ENCODE data around the gene SHISA2. TPM values are rescaled to one million over a fixed set of nuclear protein-coding genes. Genes with fewer than 3 reads are reported as not detected.

Gene SHISA2
- total and polyA plus RNA-seq, 2 of the 8 experiments (the other 6 are each of a cell fraction or from before 2014, with no cell fraction given), result 10.2 to 23.8 TPM

DNA sequence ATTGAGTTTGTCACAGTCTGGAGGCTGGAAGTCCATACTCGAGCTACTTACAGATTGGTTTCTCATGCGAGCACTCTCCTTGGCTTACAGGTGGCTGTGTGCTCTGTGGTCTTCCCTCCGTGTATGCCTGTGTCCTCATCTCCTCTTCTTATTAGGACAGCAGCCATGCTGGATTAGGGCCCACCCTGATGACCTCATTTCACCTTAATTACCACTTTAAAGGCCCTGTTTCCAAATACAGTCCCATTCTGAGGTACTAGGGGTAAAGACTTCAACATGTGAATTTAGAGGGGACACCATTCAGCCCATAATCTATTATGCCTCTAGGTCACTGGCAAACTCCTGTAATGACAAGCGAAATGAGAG is 40.6 kb downstream of the SHISA2 start:
- H3K4me3 ChIP-seq (ENCODE audit: extremely low read depth in 1 of 4, insufficient read depth in 2 of 4, low read depth in 3 of 4, low read length in 4 of 4), result peak overlapping the region in 1 of 4 experiments; percentile 10; a peak in 1 of 8 replicates
- no peak overlapping the region for H2BK12ac ChIP-seq (ENCODE audit: low read depth, low read length)
- no peak overlapping the region for H3K14ac ChIP-seq (ENCODE audit: insufficient read length)
- WGBS, 2 experiments (ENCODE audit: extremely low coverage in 1 of 2, insufficient coverage in 1 of 2, insufficient read length in 1 of 2, insufficient replicate concordance in 2 of 2, low coverage in 1 of 2, low lambda C conversion rate in 2 of 2, missing lambda C conversion rate in 1 of 2), result 88% methylated on average over 4 of the region's 4 CpGs; no CpG with 5 or more reads in 1 of the 2 experiments
- FAIRE-seq (no peak), DNase-seq (ENCODE audit: low read depth in 1 of 2, low spot score in 2 of 2) (no peak)
- H2BK5ac ChIP-seq (ENCODE audit: low read depth, low read length), result no peak overlapping the region
- H3K4me1 ChIP-seq (replicated peaks in 1 of 4; ENCODE audit: control insufficient read depth in 3 of 4, insufficient read depth in 4 of 4, low read length in 3 of 4), result peaks cover 0 to 8% (median 4%) of the 10 kb centered on the region in 4 experiments; a peak in 4 of 7 replicates
- CTCF ChIA-PET (ENCODE audit: partially characterized antibody), result interaction anchor here (1.3 to 2.5 kb wide), 2 partner anchors 8 to 84 kb away, joined by 5 to 8 read pairs; no protein-coding TSS in a partner anchor
- no peak overlapping the region for H3K9ac ChIP-seq (replicated peaks in 1 of 4; ENCODE audit: extremely low read depth in 1 of 4, low read depth in 3 of 4, low read length in 3 of 4)
- peak overlapping the region; percentile 65; the same call in 1 of the 2 replicates for H2BK15ac ChIP-seq (ENCODE audit: low read length)
- no peak overlapping the region for H4K5ac ChIP-seq (ENCODE audit: insufficient read length, low read depth, low read length)
- POLR2A ChIA-PET (ENCODE audit: partially characterized antibody), result interaction anchor here (0.7 kb wide), 1 partner anchor 35 kb away, joined by 3 read pairs; no protein-coding TSS in a partner anchor
- no peak overlapping the region for H4K91ac ChIP-seq (replicated peaks; ENCODE audit: insufficient read length, low read length)
- H2AK5ac ChIP-seq (ENCODE audit: low read depth, low read length), result no peak overlapping the region
- TF ChIP-seq CREB1 (IDR thresholded peaks at IDR 0.05), result peak; percentile 18; the same call in 1 of the 2 replicates
- TF ChIP-seq, protein P1, sequence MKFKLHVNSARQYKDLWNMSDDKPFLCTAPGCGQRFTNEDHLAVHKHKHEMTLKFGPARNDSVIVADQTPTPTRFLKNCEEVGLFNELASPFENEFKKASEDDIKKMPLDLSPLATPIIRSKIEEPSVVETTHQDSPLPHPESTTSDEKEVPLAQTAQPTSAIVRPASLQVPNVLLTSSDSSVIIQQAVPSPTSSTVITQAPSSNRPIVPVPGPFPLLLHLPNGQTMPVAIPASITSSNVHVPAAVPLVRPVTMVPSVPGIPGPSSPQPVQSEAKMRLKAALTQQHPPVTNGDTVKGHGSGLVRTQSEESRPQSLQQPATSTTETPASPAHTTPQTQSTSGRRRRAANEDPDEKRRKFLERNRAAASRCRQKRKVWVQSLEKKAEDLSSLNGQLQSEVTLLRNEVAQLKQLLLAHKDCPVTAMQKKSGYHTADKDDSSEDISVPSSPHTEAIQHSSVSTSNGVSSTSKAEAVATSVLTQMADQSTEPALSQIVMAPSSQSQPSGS (IDR thresholded peaks at IDR 0.05; ENCODE audit: low read length), result no peak
- H3K27ac ChIP-seq (ENCODE audit: low read depth, low read length), result no peak overlapping the region
- no peaks in the 10 kb centered on the region for H3K9me3 ChIP-seq (ENCODE audit: insufficient read depth in 2 of 2, low read depth in 1 of 2, low read length in 1 of 2)
- H3K18ac ChIP-seq (ENCODE audit: extremely low read depth, low read length), result no peak overlapping the region
- no peak overlapping the region for H2BK20ac ChIP-seq (ENCODE audit: low read length)
- H3K36me3 ChIP-seq (ENCODE audit: control insufficient read depth in 2 of 4, insufficient read depth in 4 of 4, low read length in 3 of 4), result no peaks in the 10 kb centered on the region
- peaks cover 0 to 1% (median 0%) of the 10 kb centered on the region in 4 experiments; a peak in 3 of 7 replicates for H3K27me3 ChIP-seq (replicated peaks in 1 of 4; ENCODE audit: control insufficient read depth in 3 of 4, extremely low read depth in 1 of 4, insufficient read depth in 3 of 4, low read length in 3 of 4)
- H4K8ac ChIP-seq (ENCODE audit: extremely low read depth, insufficient read depth, low read length), result no peak overlapping the region
- no peak overlapping the region for H3K4ac ChIP-seq (replicated peaks; ENCODE audit: insufficient read length, low read depth, low read length)
- no peak overlapping the region for H2BK120ac ChIP-seq (replicated peaks; ENCODE audit: low read depth, low read length)
- H2AFZ ChIP-seq (ENCODE audit: low read length), result no peak overlapping the region
- H3K79me1 ChIP-seq (ENCODE audit: low read depth, low read length), result no peaks in the 10 kb centered on the region
- H3K23ac ChIP-seq (ENCODE audit: insufficient read length), result no peak overlapping the region
- H3K4me2 ChIP-seq (ENCODE audit: insufficient read depth in 1 of 2, low read depth in 2 of 2, low read length in 2 of 2), result no peak overlapping the region; a peak in 1 of 4 replicates
- H3K23me2 ChIP-seq (ENCODE audit: low read depth, low read length), result 0 out of 2 replicates have a peak, but pooled peaks cover 2% of the 10 kb centered on the region
- no peaks in the 10 kb centered on the region for H3K79me2 ChIP-seq (ENCODE audit: control insufficient read depth in 1 of 2, insufficient read depth in 2 of 2, low read length in 2 of 2)
- no peaks in the 10 kb centered on the region for H4K20me1 ChIP-seq (replicated peaks in 1 of 2; ENCODE audit: control insufficient read depth in 1 of 2, insufficient read depth in 2 of 2, low read length in 2 of 2)
- no peak overlapping the region for H3K56ac ChIP-seq (replicated peaks; ENCODE audit: insufficient read length, low read depth, low read length)
